GM18517 (cell line): ENCODE data around the gene KIRREL3.

ENCODE experiments used
- ATAC-seq: cut with Tn5 transposase; IDR thresholded peaks from one replicate; pipeline ENCODE4 v1.9.1; 2021; ENCODE audit warnings: mild to moderate bottlenecking, moderate library complexity; ENCODE audit not compliant: unreplicated experiment

KIRREL3 gene

DNA sequence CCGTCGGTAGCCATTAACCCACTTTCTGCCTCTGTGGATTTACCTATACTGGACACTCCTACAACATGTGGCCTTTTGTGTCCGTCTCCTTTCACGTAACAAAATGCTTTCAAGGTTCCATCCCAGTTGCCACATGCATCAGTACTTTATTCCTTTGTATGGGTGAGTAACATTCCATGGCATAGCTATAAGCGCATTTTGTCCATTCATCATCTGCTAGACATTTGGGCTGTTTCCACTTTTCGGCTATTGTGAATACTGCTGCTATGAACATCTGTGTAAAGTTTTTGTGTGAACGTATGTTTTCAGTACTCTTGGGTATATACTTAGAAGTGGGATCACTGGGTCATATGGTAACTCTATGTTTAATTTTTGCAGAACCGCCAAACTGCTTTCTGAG, 387.9 kb downstream of the KIRREL3 start:
- no peak for ATAC-seq

DNA sequence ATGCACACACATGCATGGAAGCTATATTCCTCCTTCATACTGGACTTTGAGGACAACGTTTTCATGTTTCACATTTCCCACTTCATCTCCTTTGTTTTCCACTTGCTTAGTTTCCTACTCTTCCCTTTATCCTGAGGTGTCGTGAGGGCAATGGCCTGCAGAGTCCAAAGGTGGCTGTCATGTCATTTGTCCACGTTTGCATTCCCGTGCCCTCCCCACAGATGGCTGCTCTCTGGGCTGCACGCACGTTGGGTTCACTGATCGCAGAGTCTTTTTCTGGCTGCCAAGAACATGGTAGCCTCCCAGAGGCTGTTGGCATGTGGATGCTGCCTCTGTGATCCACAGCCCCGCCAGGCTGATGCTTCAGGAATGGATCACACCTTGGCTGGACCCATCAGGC, 389.1 kb downstream of the KIRREL3 start:
- ATAC-seq: no peak

GRCh38 chr11:126608658-126609057, 391.9 kb downstream of the KIRREL3 start:
- ATAC-seq: no peak

- ATAC-seq: no peak
These were observed 392.6 kb downstream of the KIRREL3 start for GRCh38 chr11:126607776-126608541.

- ATAC-seq: no peak
These were observed 393.2 kb downstream of the KIRREL3 start for GRCh38 chr11:126607374-126607773.

DNA sequence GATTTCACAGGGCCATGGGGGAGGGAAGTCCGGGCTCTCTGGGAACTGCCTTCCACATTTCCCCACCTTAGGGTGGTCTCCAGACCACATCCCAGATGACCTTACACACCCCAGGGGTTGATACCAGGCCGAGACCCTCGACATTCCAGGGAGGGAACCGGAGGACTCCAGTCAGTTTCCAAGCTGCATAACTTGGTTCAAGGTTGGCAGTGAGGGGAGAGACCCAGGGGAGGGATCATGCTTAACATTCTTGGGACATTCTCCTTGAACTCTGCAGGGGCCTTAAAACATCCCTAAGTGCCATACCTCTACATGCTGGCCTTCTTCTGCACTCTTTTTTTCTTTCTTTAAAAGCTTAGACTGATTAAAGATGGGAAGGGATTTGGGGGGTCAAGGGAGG, 394.1 kb downstream of the KIRREL3 start:
- ATAC-seq: no peak

GRCh38 chr11:126604461-126604860, 396.1 kb downstream of the KIRREL3 start:
- ATAC-seq: no peak

DNA sequence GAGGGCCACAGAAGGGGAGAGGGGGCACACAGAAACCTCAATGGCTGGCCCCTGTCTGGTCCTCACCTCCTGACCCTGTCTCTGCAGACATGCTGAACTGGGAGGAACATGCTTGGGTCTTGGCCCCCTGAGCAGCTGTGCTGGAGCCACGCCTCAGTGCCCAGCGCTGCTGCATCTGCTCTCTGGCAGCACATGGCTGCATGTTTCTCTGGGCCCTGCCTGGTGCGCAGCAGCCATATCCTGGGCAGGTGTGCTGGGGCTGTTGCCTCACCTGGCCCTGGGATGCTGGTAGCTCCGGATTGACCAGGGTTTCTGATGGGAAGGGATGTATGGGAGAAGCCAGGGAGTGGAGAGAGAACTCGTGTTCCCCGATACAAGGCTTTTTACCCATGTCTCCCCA, 397.1 kb downstream of the KIRREL3 start:
- ATAC-seq: no peak

GRCh38 chr11:126602993-126603392, 397.6 kb downstream of the KIRREL3 start:
- no peak for ATAC-seq

DNA sequence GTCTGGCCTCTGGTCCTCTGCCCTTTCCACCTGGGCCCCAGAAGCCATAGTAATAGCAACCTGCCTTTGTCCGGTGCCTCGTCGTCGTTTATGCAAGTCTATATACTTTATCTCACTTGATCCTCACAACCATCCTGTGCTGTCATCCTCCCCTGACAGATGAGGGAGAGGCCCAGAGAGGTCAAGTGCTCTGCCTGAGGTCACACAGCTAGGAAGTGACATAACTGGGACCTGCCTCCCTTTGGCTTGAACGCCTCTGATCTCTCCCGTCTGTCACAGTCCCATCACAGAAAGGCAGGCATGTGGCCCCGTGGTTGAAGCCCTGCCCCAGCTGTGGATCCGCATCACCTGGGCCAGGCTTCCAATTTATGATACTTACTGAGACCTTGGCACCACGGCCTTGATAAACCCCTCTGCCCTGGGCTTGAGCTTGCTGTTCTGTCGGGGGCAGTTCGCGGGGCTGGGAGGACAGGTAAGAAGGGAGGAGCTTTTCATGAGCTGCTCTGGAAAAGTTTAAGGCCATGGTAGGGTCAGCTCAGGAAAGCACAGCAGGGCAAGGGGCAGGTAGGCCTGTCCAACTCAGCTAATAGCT, 398.1 kb downstream of the KIRREL3 start:
- ATAC-seq: no peak

DNA sequence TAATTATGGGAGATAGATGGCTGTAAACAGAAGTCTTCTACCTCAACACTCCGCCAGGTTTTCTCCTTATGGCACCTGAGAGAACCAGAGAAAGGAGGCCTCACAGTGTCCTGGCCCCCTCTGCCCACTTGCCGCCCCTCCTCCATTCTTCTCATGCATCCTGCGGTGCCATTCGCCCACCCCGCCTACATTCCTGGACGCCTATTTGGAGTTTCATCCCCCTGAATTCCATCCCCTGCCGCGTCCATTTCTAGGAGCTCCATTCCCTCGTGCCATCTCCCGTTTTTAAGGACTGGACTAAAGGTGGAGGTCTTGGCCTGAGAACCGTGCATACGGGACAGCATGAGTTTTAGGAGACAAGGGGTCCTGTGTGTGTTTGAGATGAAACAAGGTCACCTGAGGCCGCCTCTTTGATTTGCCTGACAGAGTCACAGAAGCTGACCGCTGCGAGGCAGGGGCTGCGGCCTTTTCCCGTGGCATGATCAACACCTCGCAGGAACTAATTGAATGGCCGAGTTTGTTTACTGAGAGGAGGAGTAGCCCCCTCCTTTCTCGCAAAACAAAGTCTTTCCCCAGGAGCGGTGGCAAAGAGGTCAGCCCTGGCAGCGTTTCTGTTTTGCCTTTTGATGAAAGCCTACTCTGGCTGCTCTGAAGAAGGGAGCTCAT, 398.9 kb downstream of the KIRREL3 start:
- ATAC-seq: no peak

DNA sequence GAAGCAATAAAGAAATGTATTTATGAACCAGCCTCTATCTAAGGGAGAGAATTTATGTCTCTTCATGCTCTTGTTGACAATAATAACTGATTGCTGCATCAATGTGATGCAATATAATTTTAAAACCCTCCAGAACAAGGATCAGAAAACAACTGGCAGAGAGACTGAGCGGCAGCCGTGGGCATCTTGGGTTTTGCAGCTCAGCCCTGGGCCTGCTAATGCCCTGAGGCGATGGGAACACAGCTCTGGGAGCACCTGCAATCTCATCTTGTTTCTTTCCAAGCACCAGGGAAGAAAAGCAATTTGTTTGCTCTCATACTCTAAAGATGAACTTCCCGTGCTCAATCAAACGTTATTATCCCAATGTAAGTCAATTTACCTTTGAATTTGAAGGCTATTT, 399.4 kb downstream of the KIRREL3 start:
- ATAC-seq: no peak

GRCh38 chr11:126599217-126599897, 401.2 kb downstream of the KIRREL3 start:
- no peak for ATAC-seq

GRCh38 chr11:126598344-126599216, 402.0 kb downstream of the KIRREL3 start:
- ATAC-seq: no peak

- no peak for ATAC-seq
These were observed 403.5 kb downstream of the KIRREL3 start for GRCh38 chr11:126597041-126597440.

DNA sequence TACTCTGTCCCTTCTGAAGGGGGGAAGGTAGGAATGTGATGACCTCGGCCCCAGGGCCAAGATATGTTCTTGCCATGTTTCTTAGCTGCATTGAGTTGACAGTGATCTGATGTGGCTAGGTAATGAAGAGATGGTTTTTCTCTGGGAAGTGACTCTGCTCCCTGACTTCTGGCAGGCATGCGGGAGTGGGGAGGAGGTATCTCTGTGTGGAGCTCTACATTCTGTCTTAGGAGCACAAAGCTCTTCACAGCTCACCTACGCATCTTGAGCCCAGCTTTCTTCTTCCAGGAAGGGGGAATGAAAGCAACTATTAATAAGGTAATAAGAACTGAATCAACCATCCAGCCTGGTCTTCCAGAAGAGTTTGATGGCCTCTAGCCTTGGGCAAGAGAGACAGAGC, 404.1 kb downstream of the KIRREL3 start:
- no peak for ATAC-seq

DNA sequence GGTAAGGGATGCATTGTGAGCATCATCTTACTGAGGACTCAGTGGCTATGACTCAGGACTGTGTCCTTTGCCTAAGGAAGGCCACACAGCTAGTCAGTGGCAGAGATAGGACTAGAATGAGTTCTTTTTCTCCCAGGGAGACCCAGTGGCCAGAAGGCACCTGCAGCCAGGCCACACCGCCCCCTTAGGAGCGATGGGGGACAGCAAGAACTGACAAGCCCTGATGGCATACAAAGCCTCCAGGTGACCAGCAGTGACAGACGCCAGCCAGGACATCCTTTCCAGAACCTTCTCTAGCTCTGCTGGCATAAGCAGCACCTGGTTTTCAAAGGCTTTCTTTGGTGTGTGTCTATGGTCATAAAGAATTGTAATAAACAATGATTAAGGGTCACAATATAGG, 405.0 kb downstream of the KIRREL3 start:
- no peak for ATAC-seq

DNA sequence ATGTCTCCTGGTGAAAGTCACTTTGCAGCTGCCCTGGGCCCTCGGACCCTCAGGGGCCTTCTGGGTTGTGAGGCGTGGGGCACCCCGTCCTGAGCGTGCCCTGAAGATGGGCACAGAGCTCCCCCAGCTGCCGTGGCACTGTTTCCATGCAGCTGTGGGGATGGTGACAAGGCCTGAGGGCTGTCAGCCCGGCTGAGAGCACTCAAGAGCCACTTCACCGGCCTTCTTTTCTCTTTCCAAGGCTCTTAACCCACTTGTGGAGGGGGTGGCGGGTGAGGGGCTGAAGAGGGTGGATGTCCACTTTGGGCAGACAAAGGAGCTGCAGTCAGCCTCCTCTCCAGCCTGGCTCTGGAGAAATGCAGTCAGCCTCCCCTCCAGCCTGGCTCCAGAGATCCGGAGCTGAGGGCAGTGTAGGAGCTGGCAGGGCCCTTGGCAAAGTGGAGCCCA, 405.6 kb downstream of the KIRREL3 start:
- no peak for ATAC-seq

DNA sequence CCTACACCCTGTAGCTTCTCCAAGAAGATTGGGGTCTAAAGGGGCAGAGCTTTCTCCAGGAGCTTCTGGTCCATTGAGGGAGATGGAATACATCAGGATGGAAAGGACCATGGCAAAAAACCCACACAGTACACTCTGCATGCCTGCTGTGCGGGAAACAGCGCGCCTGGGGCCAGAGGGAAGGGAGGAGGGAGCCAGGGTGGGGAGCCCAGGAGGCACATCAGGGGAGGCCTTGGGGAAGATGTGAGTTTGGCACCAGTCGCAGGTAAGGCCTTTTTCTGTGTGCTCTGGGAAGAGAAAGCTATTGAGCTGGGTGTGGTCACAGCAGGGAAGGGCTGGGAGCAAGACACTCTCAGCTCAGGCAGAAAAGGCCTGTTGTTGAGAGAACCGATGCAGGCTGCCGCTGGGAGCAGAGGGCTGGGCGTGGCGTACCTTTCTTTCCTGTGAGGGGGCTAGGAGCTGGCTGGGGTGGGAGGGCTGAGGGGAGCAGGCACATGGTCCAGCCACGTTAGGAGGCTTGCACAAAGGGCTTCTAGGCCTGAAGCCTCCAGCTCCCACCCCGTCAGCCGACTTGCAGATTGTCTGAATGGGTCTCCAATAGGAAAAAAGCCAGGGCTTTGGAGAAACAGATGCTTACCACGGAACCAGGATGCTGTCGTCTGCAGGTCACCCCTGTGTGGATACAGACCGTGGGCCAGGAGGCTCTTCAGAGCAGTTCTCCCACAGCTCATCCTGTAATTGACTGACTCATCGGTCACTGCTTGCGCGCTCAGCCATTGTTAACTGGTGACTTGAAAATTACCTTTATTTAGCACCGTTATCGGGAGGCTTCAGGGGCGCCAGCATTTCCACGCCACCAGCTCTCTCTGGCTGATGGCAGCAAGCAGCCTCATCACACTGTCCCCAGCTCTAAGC, 407.8 kb downstream of the KIRREL3 start:
- ATAC-seq: no peak
